Measurements from ENCODE around the gene WDR83.

WDR83 gene

DNA sequence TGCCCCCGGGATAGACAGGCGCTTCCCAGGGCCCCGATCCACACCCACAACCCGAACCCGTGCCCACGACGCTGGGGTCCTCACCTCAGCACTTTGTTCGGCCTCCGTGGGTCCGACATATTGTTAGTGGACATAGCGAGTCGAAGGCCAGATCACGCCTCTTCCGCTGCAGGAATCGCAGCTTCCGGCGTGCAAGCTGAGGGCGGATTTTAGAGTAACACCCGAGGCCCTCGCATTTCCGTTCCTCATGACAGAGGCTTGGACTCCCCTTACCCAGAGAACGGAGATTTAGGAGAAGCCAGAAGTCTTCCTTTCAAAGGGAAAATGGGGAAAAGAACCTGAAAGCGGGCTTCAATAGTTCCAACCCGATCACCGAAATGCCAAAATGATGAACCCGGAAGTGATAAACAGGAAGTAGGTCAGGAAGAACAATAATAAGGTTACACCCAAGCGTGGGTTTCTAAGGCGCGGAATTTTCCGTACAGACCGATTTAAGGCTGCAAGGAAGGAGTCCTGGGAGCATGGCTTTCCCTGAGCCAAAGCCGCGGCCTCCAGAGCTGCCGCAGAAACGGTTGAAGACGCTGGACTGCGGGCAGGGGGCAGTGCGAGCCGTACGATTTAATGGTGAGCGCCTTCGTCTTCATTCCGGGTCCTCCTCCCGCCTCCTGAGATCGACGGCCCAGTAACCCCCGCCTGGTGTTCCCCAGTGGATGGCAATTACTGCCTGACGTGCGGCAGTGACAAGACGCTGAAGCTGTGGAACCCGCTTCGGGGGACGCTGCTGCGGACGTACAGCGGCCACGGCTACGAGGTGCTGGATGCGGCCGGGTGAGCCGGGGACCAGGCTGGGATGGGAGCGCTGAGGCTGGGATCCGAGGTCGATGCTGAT lies 2.9 kb downstream of the WDR83 start (continued):
- no peak for TF ChIP-seq ZNF311 (tag by site-specific recombination; IDR thresholded peaks at IDR 0.05; ENCODE audit: borderline replicate concordance)
- TF ChIP-seq WT1 (tag by site-specific recombination; IDR thresholded peaks at IDR 0.05): no peak
- no peak for TF ChIP-seq ZNF16 (tag by site-specific recombination; IDR thresholded peaks at IDR 0.05; ENCODE audit: low read depth)
- TF ChIP-seq ZNF792 (tag by site-specific recombination; IDR thresholded peaks at IDR 0.05): 0 out of 2 replicates have a peak, but pooled peaks have one; percentile 37
- TF ChIP-seq, protein P1, sequence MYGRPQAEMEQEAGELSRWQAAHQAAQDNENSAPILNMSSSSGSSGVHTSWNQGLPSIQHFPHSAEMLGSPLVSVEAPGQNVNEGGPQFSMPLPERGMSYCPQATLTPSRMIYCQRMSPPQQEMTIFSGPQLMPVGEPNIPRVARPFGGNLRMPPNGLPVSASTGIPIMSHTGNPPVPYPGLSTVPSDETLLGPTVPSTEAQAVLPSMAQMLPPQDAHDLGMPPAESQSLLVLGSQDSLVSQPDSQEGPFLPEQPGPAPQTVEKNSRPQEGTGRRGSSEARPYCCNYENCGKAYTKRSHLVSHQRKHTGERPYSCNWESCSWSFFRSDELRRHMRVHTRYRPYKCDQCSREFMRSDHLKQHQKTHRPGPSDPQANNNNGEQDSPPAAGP (tag by site-specific recombination; IDR thresholded peaks at IDR 0.05): peak; percentile 96
- TF ChIP-seq ZNF514 (tag by site-specific recombination; IDR thresholded peaks at IDR 0.05): no peak
- no peak for TF ChIP-seq RBAK (tag by site-specific recombination; IDR thresholded peaks at IDR 0.05)
- no peak for TF ChIP-seq ZBTB1 (tag by site-specific recombination; IDR thresholded peaks at IDR 0.05)
- TF ChIP-seq ZFP37 (tag by site-specific recombination; IDR thresholded peaks at IDR 0.05): peak; percentile 69; the same call in 1 of the 2 replicates
- no peak for TF ChIP-seq MEIS1 (CRISPR knock-in tag; IDR thresholded peaks at IDR 0.05; ENCODE audit: borderline replicate concordance)
- TF ChIP-seq, protein P2, sequence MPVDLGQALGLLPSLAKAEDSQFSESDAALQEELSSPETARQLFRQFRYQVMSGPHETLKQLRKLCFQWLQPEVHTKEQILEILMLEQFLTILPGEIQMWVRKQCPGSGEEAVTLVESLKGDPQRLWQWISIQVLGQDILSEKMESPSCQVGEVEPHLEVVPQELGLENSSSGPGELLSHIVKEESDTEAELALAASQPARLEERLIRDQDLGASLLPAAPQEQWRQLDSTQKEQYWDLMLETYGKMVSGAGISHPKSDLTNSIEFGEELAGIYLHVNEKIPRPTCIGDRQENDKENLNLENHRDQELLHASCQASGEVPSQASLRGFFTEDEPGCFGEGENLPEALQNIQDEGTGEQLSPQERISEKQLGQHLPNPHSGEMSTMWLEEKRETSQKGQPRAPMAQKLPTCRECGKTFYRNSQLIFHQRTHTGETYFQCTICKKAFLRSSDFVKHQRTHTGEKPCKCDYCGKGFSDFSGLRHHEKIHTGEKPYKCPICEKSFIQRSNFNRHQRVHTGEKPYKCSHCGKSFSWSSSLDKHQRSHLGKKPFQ (tag by site-specific recombination; IDR thresholded peaks at IDR 0.05): peak; percentile 47
- no peak for TF ChIP-seq ZNF140 (tag by site-specific recombination; IDR thresholded peaks at IDR 0.05)
- TF ChIP-seq, protein P3, sequence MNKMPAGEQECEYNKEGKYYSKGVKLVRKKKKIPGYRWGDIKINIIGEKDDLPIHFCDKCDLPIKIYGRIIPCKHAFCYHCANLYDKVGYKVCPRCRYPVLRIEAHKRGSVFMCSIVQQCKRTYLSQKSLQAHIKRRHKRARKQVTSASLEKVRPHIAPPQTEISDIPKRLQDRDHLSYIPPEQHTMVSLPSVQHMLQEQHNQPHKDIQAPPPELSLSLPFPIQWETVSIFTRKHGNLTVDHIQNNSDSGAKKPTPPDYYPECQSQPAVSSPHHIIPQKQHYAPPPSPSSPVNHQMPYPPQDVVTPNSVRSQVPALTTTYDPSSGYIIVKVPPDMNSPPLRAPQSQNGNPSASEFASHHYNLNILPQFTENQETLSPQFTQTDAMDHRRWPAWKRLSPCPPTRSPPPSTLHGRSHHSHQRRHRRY (tag by site-specific recombination; IDR thresholded peaks at IDR 0.05): 0 out of 2 replicates have a peak, but pooled peaks have one; percentile 3
- peak; percentile 94 for TF ChIP-seq KLF8 (tag by site-specific recombination; IDR thresholded peaks at IDR 0.05)
- no peak for TF ChIP-seq ZNF223 (tag by site-specific recombination; IDR thresholded peaks at IDR 0.05)
- TF ChIP-seq, protein P4, sequence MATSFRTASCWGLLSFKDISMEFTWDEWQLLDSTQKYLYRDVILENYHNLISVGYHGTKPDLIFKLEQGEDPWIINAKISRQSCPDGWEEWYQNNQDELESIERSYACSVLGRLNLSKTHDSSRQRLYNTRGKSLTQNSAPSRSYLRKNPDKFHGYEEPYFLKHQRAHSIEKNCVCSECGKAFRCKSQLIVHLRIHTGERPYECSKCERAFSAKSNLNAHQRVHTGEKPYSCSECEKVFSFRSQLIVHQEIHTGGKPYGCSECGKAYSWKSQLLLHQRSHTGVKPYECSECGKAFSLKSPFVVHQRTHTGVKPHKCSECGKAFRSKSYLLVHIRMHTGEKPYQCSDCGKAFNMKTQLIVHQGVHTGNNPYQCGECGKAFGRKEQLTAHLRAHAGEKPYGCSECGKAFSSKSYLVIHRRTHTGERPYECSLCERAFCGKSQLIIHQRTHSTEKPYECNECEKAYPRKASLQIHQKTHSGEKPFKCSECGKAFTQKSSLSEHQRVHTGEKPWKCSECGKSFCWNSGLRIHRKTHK (tag by site-specific recombination; IDR thresholded peaks at IDR 0.05): no peak
- TF ChIP-seq YY1 (tag by site-specific recombination; IDR thresholded peaks at IDR 0.05): peak; percentile 82
- TF ChIP-seq ZNF423 (tag by site-specific recombination; IDR thresholded peaks at IDR 0.05): no peak
- TF ChIP-seq ZNF707 (tag by site-specific recombination; IDR thresholded peaks at IDR 0.05): no peak
- TF ChIP-seq, protein P5, sequence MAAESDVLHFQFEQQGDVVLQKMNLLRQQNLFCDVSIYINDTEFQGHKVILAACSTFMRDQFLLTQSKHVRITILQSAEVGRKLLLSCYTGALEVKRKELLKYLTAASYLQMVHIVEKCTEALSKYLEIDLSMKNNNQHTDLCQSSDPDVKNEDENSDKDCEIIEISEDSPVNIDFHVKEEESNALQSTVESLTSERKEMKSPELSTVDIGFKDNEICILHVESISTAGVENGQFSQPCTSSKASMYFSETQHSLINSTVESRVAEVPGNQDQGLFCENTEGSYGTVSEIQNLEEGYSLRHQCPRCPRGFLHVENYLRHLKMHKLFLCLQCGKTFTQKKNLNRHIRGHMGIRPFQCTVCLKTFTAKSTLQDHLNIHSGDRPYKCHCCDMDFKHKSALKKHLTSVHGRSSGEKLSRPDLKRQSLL (tag by site-specific recombination; IDR thresholded peaks at IDR 0.05): no peak
- peak; percentile 80 for TF ChIP-seq ZEB2 (tag by site-specific recombination; IDR thresholded peaks at IDR 0.05)
- peak; percentile 71; the same call in 1 of the 2 replicates for TF ChIP-seq OVOL3 (tag by site-specific recombination; IDR thresholded peaks at IDR 0.05)
- TF ChIP-seq ZNF416 (tag by site-specific recombination; IDR thresholded peaks at IDR 0.05): no peak
- no peak; the same call in 1 of the 2 replicates for TF ChIP-seq IKZF3 (tag by site-specific recombination; IDR thresholded peaks at IDR 0.05)
- TF ChIP-seq ZNF274 (IDR thresholded peaks at IDR 0.05; ENCODE audit: low read length): no peak
- TF ChIP-seq ZNF274 (tag by site-specific recombination; IDR thresholded peaks at IDR 0.05; ENCODE audit: borderline replicate concordance): no peak
- TF ChIP-seq ZBTB20 (tag by site-specific recombination; IDR thresholded peaks at IDR 0.05): 0 out of 2 replicates have a peak, but pooled peaks have one; percentile 36
- TF ChIP-seq, protein P6, sequence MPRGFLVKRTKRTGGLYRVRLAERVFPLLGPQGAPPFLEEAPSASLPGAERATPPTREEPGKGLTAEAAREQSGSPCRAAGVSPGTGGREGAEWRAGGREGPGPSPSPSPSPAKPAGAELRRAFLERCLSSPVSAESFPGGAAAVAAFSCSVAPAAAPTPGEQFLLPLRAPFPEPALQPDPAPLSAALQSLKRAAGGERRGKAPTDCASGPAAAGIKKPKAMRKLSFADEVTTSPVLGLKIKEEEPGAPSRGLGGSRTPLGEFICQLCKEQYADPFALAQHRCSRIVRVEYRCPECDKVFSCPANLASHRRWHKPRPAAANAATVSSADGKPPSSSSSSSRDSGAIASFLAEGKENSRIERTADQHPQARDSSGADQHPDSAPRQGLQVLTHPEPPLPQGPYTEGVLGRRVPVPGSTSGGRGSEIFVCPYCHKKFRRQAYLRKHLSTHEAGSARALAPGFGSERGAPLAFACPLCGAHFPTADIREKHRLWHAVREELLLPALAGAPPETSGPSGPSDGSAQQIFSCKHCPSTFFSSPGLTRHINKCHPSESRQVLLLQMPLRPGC (tag by site-specific recombination; IDR thresholded peaks at IDR 0.05): peak; percentile 80
- TF ChIP-seq ZNF112 (tag by site-specific recombination; IDR thresholded peaks at IDR 0.05): no peak
- peak; percentile 93 for TF ChIP-seq ZFHX2 (tag by site-specific recombination; conservative IDR thresholded peaks at IDR 0.05)
- TF ChIP-seq, protein P7, sequence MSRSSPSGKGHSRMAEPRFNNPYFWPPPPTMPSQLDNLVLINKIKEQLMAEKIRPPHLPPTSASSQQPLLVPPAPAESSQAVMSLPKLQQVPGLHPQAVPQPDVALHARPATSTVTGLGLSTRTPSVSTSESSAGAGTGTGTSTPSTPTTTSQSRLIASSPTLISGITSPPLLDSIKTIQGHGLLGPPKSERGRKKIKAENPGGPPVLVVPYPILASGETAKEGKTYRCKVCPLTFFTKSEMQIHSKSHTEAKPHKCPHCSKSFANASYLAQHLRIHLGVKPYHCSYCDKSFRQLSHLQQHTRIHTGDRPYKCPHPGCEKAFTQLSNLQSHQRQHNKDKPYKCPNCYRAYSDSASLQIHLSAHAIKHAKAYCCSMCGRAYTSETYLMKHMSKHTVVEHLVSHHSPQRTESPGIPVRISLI (tag by site-specific recombination; IDR thresholded peaks at IDR 0.05): no peak
- peak; percentile 74; the same call in 1 of the 2 replicates for TF ChIP-seq ZNF558 (tag by site-specific recombination; IDR thresholded peaks at IDR 0.05)

Measured in HEK293 (cell line).